NCI-H2196 (cell line): ENCODE measurements around the gene C1QL2.

ENCODE experiments used
- DNase-seq: peaks from one replicate; lab custom pipeline; 2025; ENCODE audit not compliant: unreplicated experiment; lab: John Stamatoyannopoulos, UW

C1QL2 gene

DNA sequence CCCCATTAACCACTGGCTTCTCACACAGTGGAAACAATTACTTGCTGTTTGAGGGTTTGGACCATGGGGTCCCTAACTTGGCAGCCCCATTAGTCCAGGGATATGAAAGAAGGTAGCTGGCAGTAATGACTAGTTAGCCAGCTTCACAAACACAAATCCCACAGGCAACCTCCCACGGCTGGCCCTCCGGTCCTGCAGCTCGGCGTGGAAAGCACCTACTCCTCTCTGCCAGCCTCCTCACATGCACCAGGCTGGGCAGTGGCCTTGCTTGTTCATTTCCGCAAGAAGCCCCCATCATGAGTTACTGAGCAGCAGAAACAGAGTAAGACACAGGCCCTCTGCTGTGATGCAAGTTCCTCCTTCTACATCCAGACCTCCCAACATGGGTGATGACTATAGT is 13.7 kb downstream of the C1QL2 start:
- no peak for DNase-seq

DNA sequence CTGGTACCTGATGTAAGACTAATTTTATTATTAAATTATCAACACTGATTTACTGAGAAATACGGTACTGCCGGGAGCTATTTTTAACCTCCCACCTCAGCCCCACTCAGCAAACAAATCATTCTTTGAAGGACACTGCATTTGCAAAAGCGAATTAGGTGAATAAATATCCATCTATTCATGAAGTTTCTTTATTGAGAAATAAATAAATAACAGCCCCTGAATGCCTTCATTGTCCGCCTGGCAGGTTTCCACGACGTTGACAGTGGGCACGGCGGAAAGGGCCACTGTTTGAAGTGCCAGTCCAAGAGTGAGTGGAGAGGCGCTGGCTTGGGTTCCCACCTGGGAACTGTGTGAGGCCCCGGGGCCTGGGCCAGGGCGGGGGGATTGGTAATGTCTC is 15.7 kb downstream of the C1QL2 start:
- DNase-seq: peak; percentile 38

DNA sequence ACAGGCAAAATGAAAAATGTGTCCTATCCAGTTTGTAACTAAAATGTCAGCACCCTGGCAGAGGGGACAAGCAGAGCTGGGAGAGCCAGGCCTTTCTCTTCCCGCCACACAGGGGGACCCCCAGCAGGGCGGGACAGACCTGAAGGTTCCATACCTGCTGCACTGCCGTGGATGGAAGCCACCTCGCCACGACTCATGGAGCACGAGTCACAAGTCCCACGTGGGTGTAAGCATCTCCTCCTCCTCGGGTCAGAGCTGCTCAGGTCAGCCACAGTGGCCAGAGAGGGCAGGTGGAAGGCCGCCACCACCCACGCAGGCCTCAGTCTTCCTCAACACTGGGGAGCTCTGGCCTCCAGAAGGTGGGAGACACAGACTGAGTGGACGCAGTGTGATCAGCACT is 21.0 kb downstream of the C1QL2 start:
- no peak for DNase-seq

DNA sequence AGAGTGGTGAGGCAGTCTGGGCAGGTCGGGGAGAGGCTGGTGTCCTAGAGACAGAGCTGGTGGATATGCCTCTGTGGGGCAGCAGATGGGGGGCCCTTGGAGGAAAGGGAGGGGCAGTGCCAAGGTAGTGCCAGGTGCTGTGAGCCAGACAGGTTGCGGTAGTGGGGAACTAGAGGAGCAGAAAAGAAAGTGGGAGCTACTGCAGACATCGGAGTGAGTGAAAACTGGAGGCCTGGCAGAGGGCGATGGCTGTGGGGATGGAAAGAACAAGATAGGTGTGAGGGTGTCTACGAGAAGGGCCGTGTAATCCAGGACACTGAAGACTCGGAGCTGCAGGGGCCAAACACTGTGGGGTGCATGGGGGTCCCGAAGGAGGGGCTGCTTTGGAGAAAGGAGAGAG is 21.7 kb downstream of the C1QL2 start:
- no peak for DNase-seq

DNA sequence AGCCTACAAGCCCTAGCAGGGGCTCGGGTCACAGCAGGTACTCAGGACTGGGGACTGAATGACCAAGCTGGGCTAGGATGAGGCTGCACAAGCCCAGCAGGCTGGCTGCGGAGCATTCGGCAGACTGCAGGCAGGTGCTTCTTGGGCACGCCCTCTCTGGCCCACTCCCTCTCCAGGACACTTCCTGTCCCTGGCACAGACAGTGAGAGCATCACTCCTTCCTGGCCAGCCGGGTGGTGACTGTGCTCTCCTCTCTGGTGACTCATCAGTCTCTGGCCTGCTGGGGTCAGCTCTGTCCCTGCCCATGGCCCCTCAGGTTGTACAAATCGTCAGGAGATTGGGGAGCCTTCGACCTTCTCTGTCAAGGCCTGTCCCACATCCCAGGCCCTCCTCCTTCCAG is 22.5 kb downstream of the C1QL2 start:
- DNase-seq: peak; percentile 70

DNA sequence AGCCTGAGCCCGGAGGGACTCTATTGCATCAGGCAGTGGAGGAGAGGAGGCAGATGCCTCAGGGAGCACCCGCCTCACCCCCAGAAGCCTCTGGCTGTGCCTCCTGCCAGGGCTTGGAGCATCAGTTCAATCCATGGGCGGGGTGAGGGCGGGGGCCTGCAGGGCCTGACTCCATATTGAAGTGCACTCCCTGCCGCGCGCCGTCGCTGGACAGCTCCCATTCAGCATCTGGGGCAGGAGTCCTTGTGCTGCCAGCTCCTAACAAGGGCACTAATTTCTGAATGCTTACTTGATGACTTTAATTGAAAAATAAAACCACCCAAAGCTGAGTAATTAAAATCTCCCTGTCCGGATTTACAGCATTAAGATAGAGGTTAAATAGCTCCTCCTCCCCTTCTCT is 23.8 kb downstream of the C1QL2 start:
- DNase-seq: no peak

DNA sequence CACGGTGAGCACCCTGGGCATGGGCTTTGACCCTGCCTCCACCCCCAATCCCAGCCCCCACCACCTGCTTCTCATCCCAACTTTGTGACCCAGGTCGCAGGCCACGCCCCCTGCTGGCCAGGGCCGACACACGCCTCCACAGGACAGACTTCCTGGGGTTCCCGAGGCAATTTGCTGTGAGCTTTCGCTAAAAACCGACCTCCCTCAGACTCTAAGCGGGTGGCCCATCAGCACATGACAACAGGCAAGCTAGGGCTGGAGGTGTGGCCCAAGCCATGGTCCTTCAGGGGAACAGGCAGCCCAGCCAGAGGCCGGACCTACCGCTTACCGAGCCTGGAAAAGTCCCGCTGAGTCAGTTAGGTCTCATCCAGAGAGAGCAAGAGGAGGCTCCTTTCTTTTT is 31.9 kb downstream of the C1QL2 start:
- no peak for DNase-seq

DNA sequence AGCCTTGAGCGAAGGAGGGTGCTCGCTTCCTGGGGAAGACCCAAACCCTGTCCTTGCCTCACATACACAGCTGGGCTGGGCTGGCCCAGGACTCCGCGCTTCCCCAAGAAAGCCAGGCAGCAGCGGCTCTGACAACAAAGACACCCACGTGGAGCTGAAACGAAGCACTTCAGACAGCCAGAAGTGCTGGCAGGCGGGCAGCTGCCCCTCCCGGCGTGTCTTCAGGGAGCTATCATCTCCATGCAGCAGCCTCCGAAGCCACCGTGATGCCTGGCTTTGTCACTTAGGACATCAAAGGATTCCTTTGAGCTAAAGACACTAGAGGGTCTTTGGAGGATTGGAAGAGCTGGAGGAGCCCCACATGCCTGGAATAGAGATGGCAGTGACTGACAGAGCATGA is 35.2 kb downstream of the C1QL2 start:
- DNase-seq: no peak

DNA sequence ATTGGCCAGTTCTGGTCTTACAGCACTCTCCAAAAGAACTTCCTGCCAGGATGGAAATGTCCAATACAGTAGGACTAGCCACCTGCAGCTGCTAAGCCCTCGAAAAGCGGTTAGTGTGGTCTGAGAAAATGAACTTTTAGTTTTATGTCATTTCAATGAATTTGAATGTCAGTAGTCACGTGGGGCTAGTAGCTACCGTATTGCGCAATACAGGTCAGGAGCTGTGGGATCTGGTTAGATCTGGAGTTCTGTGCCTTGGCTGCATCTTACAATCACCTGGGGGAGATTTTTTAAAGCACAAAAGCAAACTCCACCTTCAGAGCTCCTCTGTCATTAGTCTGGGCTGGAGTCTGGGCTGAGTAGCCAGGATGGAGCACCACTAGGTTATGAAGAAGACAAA is 35.9 kb downstream of the C1QL2 start:
- DNase-seq: no peak

DNA sequence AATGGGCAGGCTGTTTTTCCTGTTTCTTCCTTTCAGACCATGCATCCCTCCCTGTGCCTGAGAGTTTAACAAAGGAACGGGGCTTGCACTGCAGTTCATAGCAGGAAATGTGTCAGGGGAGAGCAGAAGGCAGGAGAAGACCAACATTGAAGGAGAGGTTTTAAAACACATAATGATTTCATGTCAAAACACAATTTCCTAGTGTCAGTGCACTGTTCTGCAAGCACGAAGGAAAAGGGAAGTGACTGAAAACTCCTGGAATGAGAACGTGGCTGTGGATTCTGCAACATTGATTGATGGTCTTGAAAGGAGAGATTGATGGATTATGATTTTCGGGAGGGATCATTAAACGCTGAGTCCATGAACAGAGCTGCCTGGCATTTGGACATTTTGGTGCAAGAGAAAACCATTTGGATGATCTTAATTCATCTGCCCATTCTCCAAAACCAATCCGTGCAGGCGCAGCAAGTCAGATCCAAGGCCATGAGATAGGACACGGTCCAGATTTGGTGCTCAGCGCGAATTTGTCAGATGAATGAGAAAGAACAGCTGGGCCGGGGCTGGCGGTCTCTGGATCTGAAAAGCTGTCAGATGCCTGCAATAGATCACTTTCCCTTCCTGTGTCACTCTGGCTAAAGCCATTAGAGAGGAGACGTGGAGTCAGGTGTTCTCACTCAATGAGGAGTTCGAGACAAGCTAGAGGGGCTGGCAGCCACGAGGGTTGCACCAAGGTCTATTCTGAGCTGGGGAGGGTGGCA is 38.4 kb downstream of the C1QL2 start:
- no peak for DNase-seq

DNA sequence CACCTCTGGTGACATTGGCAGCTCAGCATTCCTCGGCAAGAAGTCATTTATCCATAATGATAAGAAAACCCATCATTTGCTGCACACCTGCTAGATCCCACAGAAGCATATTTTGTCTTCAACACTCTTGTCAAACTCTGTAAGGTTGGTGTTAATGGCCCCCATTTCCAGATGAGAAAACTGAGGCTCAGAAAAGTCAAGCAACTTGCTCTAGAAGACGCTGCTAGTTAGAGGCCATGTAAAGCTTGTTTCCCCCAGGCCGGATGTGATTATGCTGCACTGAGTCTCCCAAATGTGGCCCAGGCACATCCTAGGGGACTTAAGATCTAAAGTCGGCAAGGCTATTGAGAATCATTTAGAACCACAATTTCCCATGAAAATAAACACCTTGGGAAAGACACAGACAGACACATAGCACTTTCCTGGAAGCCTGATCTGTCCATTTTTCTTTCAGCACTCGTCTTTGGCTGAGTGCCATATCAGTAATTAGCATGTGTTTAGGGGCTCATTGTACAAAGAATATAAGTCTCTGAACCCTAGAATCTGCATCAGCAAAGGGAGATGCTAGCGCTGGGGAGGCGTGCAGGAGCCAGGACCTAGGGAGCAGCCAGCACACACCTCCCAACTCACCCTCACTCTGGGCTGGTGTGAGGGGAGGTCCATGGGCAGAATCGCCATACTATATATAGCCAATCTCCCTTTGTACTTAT is 39.3 kb downstream of the C1QL2 start:
- DNase-seq: no peak

DNA sequence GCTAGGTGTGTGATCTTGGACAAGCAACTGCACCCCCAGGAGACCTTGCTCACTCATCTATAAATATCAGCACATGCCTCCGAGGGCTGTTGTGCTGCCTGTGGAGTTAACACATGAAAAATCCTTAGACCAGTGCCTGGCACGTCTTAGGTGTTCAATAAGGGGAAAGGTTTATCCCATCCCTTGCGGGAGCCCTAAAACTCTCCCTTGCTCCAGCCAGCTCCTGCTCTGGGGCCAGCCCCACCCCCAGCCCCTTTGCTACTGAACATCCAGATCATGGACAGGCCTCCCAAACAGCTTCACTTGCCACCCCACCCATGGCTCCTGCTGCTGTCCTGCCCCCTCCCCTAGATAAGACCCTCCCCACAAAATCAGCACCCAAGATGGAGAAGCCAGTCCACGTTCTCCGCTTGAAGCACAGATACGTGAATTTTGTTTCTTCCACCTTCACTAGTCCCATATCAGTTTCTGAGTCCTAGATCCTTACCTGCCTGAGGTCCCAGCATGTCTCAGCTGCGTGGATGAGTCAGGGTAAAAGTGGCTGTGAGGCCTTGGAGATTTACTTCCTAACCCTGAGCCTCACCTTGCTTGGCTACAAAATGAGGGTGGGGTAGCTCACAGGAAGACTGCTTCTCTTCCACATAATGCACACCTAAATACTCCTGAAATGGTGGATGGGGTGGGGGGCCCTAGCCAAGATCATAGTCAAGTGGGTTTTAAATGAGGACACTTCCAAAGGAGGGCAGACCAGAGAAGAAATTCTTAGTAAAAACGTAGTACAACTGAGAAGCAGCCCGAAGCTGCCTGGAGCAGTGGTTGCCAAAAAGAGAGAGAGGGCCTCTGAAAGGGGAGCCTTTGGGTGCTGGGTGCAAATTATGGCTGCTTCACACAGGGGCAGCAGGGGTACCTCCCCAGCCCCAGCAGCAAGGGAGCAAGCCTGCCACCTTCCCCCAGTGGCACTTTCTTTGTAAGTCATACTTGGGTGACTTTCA is 40.4 kb downstream of the C1QL2 start:
- no peak for DNase-seq

DNA sequence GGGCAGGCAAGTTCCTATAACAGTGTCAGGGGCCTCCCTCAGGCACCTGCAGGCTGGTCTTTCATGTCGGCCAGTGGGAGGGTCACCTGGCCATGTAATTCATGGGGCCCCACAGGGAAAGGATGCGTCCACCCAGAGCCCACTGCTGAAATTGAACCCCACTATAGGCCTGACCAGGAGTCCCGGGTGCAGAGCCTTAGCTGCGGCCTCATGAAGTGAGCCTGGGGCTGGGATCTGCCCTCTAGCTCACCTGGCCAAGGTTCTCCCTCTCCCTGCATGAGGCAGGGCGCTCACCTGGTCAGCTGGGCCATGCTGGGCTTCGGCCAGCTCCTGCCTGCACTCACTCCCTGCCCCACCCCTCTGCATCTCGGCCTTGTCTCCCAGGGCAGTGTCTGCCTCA is 41.1 kb downstream of the C1QL2 start:
- no peak for DNase-seq

DNA sequence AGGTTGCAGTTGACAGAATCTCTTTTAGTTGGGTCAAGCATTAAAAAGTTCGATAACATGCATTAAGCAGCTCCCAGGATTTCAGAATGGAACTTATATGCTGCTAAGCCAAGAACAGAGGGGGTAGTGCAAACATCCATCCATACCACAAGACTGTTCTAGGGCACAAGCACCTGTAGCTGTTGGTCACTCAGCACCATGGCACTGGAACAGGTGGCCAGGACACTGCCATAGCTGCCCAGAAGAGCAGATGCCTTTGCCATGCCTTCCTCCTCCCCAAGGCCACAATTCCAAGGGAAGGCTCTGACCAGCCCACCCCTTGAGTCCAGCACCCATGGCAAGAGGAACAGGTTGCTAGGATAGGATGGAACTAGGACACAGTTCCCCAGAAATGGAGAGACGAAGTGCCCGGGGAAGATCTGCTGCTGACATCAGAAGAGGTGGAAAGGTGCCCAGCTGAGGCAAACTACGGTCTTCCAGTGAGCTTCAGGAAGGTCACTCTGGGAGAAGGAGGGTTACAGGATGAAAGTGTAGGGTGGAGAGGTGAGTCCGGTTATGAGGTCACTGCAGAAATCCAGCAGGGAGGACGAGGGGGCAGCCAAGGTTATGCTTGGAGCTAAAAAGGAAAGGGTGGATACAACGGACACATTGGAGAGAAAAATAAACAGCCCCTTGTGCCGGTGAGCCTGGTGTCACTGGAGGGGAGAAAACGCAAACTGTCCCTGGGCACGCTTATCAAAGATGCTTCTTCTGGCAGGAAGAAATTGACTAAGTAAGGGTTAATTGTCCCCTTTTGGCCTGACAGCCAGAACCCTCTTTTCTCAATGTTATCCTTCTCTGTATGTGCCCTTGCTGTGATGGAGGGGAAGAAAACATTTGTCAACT is 41.9 kb downstream of the C1QL2 start:
- no peak for DNase-seq

DNA sequence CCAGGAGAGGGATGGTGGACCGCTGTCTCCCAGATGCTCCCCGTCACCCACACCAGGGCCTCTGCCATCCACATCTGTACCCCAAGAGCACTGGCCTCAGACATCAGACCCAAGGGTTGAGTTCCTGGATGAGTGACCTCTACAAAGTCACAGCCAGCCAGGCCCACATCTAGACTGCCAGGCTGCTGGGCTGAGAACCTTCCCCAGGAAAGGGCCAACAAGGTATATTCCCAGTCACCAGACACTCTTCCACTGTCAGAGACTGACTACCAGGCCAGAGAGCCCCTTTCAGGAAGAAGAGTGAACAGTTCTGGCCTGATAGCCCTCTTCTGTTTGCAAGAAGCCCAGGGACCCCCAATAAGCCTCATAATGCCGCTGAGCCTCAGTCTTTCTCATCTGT is 44.3 kb downstream of the C1QL2 start:
- DNase-seq: no peak

DNA sequence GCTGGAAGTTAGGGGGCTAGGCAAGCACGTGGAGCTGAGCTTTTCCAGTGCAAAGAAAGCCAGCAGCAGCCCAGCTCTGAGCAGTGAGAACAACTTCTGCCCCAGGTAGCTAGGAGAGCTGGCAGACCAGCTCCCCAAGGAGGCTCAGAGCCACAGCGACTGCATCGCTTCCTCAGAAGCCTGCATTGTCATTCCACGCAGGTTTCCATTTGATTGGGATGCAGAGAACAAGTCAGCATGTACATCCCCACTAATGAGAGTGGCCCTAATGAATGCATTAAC is 45.1 kb downstream of the C1QL2 start:
- DNase-seq: no peak

DNA sequence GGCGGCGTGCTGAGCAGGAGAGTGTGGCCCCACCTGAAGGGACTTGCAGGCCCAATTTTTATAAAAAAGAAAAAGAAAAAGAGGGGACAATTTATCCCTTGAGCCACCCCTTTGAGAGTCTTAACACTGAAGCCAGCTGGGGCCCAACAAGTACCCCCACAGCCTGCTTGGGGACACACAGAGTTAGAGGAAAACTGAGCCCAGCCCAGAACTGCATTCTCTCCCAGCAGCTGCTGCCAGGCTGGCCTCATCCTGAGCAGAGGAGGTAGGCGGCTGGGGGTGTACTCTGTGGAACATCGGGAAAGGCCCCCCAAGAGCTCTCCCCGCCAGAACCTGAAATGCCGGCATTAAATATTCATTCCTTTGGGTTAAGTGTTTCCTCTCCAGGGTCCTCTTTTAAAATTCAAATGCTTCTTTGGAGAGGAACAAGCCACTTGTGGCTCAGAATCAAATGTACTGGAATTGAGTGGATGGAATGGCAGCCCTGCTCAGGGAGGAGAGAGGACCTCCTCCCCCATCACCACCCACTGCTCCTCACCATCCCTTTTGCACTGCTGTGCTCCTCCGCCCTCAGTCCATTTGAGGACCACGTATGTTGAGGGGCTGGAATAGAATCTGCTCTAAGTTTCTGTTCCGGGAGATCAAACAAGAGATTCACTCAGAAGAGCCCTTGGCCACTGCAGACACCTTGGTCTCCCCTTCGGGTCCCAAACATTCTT is 45.6 kb downstream of the C1QL2 start:
- no peak for DNase-seq

DNA sequence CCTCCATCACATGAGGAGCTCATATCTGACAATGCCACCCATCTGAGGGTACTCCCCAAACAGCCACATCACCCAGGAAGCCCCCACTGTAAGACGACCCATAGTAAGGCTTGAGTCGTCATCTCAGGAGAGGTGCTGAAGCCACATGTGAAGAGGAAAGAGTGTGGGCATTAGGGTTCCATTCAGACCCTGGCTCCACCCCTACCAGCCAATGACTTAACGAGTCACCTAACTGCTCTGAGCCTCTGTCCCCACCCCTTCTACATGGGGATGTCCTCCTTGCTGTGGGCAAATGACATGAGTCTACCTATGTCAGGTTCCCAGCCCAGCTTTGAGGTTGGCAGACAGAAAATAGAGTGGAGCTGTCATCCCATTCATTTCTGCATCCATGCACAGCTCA is 46.3 kb downstream of the C1QL2 start:
- DNase-seq: no peak

DNA sequence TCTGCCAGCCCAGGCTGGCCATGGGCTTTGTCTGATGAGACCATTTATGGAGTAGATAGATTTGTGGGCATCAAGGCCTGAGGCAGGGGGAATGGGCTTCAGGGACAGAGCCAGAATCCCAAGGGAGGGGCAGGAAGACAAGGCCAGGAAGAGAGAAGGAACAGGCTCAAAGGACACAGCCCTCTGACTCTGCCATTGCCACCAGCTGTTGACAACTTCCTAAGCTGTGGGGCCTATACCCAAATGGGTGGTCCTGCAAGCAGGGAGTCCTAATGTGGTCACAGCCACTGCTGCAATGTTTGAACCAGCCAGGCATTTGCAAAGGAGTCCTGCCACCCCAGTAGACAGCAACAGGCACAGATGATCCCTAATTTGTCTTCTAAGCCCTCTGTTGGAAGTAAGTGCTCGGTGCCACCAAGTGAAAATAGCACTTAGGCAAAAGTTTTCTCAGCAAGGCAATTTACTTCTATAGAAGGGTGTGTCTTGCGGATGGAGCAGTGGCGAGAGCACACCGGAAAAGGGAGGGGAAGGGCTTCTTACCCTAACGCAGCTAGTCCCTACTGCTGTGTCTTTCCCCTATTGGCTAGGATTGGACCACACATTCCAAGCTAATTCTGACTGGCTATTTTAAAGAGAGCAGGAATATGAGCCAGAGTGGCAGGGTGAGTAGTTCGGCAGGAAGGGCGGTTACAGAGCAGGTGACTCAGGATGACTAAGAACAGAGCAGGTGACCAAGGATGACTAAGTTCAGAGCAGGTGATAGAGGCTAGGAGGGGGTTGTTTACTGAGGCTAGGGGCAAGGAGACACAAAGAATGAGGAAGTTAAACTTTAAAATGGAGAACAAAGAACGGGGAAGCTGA is 47.2 kb downstream of the C1QL2 start:
- no peak for DNase-seq
